ENCODE data around the gene ATPAF1. TPM values are rescaled to one million over a fixed set of nuclear protein-coding genes. Genes with fewer than 3 reads are reported as not detected.

The ATPAF1 gene
- total RNA-seq, 1 experiment from 2014 or later, result 39.0 TPM

DNA sequence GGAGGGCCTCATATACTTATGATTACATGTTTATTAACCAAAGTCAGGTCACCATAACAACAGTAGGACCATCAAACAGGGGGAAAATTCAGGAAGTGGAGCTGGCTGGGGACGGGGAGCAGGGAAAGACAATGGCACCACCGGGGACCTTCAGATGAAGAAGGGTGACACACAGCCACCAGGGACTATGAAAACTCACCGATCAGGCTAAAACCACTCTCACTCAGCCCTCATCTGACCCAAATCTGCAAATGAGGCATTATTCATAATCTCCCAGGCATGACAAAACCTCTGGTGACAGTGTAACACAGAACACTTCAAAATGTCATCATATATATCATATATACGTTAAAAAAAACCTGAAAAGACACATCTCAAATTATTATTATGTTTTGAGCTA is 75.3 kb downstream of the ATPAF1 start:
- BruUV-seq (replicated peaks), result no TSS peak
- Histone ChIP-seq H3K27ac (ENCODE audit: low read length) (no peak overlapping the region), H3K4me3 (ENCODE audit: low read depth in 2 of 2, low read length in 2 of 2) (no peak overlapping the region), H3K27me3 (ENCODE audit: control insufficient read depth, insufficient read depth, low read length) (no peaks in the 10 kb centered on the region), H3K36me3 (ENCODE audit: control insufficient read depth, insufficient read depth, low read length) (no peaks in the 10 kb centered on the region), H3K4me1 (ENCODE audit: control insufficient read depth, insufficient read depth, low read length) (no peaks in the 10 kb centered on the region), H3K9me3 (ENCODE audit: control insufficient read depth, insufficient read depth, low read depth, low read length) (no peaks in the 10 kb centered on the region)
- TF ChIP-seq SIN3A (IDR thresholded peaks at IDR 0.05; ENCODE audit: borderline replicate concordance, insufficient read depth, low read depth, low read length) (no peak), TCF7L2 (IDR thresholded peaks at IDR 0.05; ENCODE audit: low read depth, low read length) (no peak), POLR2AphosphoS5 (IDR thresholded peaks at IDR 0.05; ENCODE audit: low read depth, low read length) (no peak), CTCF (IDR thresholded peaks at IDR 0.05) (no peak)
- TF ChIP-seq, protein P1, sequence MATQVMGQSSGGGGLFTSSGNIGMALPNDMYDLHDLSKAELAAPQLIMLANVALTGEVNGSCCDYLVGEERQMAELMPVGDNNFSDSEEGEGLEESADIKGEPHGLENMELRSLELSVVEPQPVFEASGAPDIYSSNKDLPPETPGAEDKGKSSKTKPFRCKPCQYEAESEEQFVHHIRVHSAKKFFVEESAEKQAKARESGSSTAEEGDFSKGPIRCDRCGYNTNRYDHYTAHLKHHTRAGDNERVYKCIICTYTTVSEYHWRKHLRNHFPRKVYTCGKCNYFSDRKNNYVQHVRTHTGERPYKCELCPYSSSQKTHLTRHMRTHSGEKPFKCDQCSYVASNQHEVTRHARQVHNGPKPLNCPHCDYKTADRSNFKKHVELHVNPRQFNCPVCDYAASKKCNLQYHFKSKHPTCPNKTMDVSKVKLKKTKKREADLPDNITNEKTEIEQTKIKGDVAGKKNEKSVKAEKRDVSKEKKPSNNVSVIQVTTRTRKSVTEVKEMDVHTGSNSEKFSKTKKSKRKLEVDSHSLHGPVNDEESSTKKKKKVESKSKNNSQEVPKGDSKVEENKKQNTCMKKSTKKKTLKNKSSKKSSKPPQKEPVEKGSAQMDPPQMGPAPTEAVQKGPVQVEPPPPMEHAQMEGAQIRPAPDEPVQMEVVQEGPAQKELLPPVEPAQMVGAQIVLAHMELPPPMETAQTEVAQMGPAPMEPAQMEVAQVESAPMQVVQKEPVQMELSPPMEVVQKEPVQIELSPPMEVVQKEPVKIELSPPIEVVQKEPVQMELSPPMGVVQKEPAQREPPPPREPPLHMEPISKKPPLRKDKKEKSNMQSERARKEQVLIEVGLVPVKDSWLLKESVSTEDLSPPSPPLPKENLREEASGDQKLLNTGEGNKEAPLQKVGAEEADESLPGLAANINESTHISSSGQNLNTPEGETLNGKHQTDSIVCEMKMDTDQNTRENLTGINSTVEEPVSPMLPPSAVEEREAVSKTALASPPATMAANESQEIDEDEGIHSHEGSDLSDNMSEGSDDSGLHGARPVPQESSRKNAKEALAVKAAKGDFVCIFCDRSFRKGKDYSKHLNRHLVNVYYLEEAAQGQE (IDR thresholded peaks at IDR 0.05; ENCODE audit: insufficient read depth in 1 of 2, low read depth in 2 of 2, low read length in 1 of 2), result no peak
- intact Hi-C loops (cut with micrococcal nuclease; ENCODE audit: unreplicated experiment), result no loop called here
- ChIA-PET CTCF (no interaction called here), POLR2A (no interaction called here)
- ATAC-seq (no peak), DNase-seq (ENCODE audit: low read depth, low spot score) (no peak)
- in situ Hi-C loops (cut with HindIII; ENCODE audit: low pct_unique_long_range_greater_than_20kb, low sequenced_read_pairs), result no loop called here

GRCh38 chr1:46589529-46589928 is 78.6 kb downstream of the ATPAF1 start:
- H3K27ac ChIP-seq (ENCODE audit: low read length), result no peak overlapping the region
- no TSS peak for BruUV-seq (replicated peaks)
- ATAC-seq, result no peak
- H3K9me3 ChIP-seq (ENCODE audit: control insufficient read depth, insufficient read depth, low read depth, low read length), result no peaks in the 10 kb centered on the region
- intact Hi-C loops (cut with micrococcal nuclease; ENCODE audit: unreplicated experiment) (no loop called here), in situ Hi-C loops (cut with HindIII; ENCODE audit: low pct_unique_long_range_greater_than_20kb, low sequenced_read_pairs) (no loop called here)
- no peaks in the 10 kb centered on the region; the same call in 1 of the 2 replicates for H3K36me3 ChIP-seq (ENCODE audit: control insufficient read depth, insufficient read depth, low read length)
- TF ChIP-seq, protein P1 (IDR thresholded peaks at IDR 0.05; ENCODE audit: insufficient read depth in 1 of 2, low read depth in 2 of 2, low read length in 1 of 2), result no peak
- TF ChIP-seq POLR2AphosphoS5 (IDR thresholded peaks at IDR 0.05; ENCODE audit: low read depth, low read length), result no peak
- TF ChIP-seq SIN3A (IDR thresholded peaks at IDR 0.05; ENCODE audit: borderline replicate concordance, insufficient read depth, low read depth, low read length), result no peak
- no peak for TF ChIP-seq CTCF (IDR thresholded peaks at IDR 0.05)
- no peak for TF ChIP-seq TCF7L2 (IDR thresholded peaks at IDR 0.05; ENCODE audit: low read depth, low read length)
- ChIA-PET CTCF (no interaction called here), POLR2A (interaction anchor here (0.5 kb wide), 1 partner anchor 243 kb away, joined by 3 read pairs; no protein-coding TSS in a partner anchor)
- H3K4me3 ChIP-seq (ENCODE audit: low read depth in 2 of 2, low read length in 2 of 2), result no peak overlapping the region
- no peak for DNase-seq (ENCODE audit: low read depth, low spot score)
- H3K4me1 ChIP-seq (ENCODE audit: control insufficient read depth, insufficient read depth, low read length), result no peaks in the 10 kb centered on the region
- H3K27me3 ChIP-seq (ENCODE audit: control insufficient read depth, insufficient read depth, low read length), result no peaks in the 10 kb centered on the region

Data from Panc1 (cell line).